Kidney (tissue), 14 donors: ENCODE results near the gene CCND2. TPM values are rescaled to one million over a fixed set of nuclear protein-coding genes. Genes with fewer than 3 reads are reported as not detected.

Experiments used
- DNase-seq, 5 donors: peaks; one replicate each; pipeline ENCODE4 v3.0.0-alpha.2; 2013 to 2020
- FAIRE-seq: peaks from 2 replicates; lab custom pipeline; 2012; peaks lifted over from hg19 to GRCh38; lab: Jason Lieb, UNC
- H3K27ac ChIP-seq, 2 donors: one replicate each; pipeline ENCODE4 v1.7.0; 2013; ENCODE audit warnings: low read depth in 2 of 2, low read length in 2 of 2, inconsistent platforms in 1 of 2
- H3K27me3 ChIP-seq: one replicate; pipeline ENCODE4 v1.7.1; 2013; ENCODE audit warnings: low read length, inconsistent platforms; ENCODE audit not compliant: control insufficient read depth, insufficient read depth
- H3K36me3 ChIP-seq, 3 donors: one replicate each; pipeline versions ENCODE4 v1.7.0 to v1.7.1; 2013; ENCODE audit warnings: low read length in 3 of 3, control low read depth in 1 of 3, inconsistent platforms in 1 of 3; ENCODE audit not compliant: insufficient read depth in 3 of 3, control insufficient read depth in 2 of 3
- H3K4me1 ChIP-seq, 3 donors: one replicate each; pipeline versions ENCODE4 v1.7.0 to v1.7.1; 2013; ENCODE audit warnings: low read length in 3 of 3, inconsistent platforms in 1 of 3, low read depth in 1 of 3; ENCODE audit not compliant: control insufficient read depth in 2 of 3, insufficient read depth in 2 of 3
- H3K4me3 ChIP-seq, 3 donors: one replicate each; pipeline versions ENCODE4 v1.7.0 to v1.8.1; 2013; ENCODE audit warnings: low read length in 3 of 3, control low read depth in 1 of 3, inconsistent platforms in 1 of 3
- H3K9ac ChIP-seq, 3 donors: one replicate each; pipeline versions ENCODE4 v1.7.0 to v1.7.1; 2013; ENCODE audit warnings: low read length in 3 of 3, control low read depth in 1 of 3, inconsistent platforms in 1 of 3
- H3K9me3 ChIP-seq, 3 donors: one replicate each; pipeline versions ENCODE4 v1.7.0 to v1.7.1; 2013; ENCODE audit warnings: low read length in 3 of 3, control low read depth in 1 of 3, inconsistent platforms in 1 of 3; ENCODE audit not compliant: control insufficient read depth in 2 of 3, insufficient read depth in 1 of 3
- intact Hi-C: fragments of 100-400 bp; cut with DNase I; formaldehyde crosslinking; loops from one replicate; pipeline ENCODE4 v1.11.1; 2022
- polyA plus RNA-seq: library from polyadenylated mRNA; stranded (reverse); fragments of 350-450 nt; fragmentation: Illumina TruSeq; extraction: RNeasy Lipid Tissue Mini Kit (QIAGEN cat#74804); gene quantifications from one replicate; pipeline ENCODE4 v1.2.3, GENCODE V29; 2014; ENCODE audit warnings: low read depth, low replicate concordance; ENCODE audit not compliant: insufficient read depth
- total RNA-seq: library from RNA; stranded (reverse); fragmentation: NEBNext Ultra II Directional; extraction: Animal tissue kit (Norgen Biotek cat#: 25700); gene quantifications from one replicate; pipeline ENCODE4 v1.2.1, GENCODE V29; 2021
- TF ChIP-seq, protein P1 (sequence below): IDR thresholded peaks from 3 replicates; pipeline ENCODE4 v1.5.1; 2012; ENCODE audit warnings: mild to moderate bottlenecking, moderate library complexity, borderline replicate concordance; ENCODE audit not compliant: insufficient read depth; ENCODE audit errors: extremely low read depth
- donor health status: control.
- donor health status: control.
- donor health status: control.
- donor health status: control.
- donor health status: control.
- donor health status: DM: yes; HTN: yes; CAD: no.
- donor health status: Normal renal cell carcinoma (clear cell type).

The CCND2 gene
- total and polyA plus RNA-seq, 2 donors from 2014 or later, result 3.3 to 94.4 TPM

- Histone ChIP-seq H3K4me3 (no peak overlapping the region), H3K27ac (no peak overlapping the region), H3K36me3 (peaks cover 0 to 2% (median 0%) of the 10 kb centered on the region in 3 donors), H3K9me3 (no peaks in the 10 kb centered on the region), H3K9ac (no peak overlapping the region), H3K4me1 (no peaks in the 10 kb centered on the region), H3K27me3 (no peaks in the 10 kb centered on the region)
- DNase-seq (peak in 1 of 5 donors; percentile 21), FAIRE-seq (no peak)
- intact Hi-C loops, result loop anchor here (10.0 kb wide), 1 partner anchor 295 kb away; no protein-coding TSS in a partner anchor
- TF ChIP-seq, protein P1, sequence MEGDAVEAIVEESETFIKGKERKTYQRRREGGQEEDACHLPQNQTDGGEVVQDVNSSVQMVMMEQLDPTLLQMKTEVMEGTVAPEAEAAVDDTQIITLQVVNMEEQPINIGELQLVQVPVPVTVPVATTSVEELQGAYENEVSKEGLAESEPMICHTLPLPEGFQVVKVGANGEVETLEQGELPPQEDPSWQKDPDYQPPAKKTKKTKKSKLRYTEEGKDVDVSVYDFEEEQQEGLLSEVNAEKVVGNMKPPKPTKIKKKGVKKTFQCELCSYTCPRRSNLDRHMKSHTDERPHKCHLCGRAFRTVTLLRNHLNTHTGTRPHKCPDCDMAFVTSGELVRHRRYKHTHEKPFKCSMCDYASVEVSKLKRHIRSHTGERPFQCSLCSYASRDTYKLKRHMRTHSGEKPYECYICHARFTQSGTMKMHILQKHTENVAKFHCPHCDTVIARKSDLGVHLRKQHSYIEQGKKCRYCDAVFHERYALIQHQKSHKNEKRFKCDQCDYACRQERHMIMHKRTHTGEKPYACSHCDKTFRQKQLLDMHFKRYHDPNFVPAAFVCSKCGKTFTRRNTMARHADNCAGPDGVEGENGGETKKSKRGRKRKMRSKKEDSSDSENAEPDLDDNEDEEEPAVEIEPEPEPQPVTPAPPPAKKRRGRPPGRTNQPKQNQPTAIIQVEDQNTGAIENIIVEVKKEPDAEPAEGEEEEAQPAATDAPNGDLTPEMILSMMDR, result no peak
Observed at GRCh38 chr12:4289998-4290790, 16.6 kb downstream of the CCND2 start.

DNA sequence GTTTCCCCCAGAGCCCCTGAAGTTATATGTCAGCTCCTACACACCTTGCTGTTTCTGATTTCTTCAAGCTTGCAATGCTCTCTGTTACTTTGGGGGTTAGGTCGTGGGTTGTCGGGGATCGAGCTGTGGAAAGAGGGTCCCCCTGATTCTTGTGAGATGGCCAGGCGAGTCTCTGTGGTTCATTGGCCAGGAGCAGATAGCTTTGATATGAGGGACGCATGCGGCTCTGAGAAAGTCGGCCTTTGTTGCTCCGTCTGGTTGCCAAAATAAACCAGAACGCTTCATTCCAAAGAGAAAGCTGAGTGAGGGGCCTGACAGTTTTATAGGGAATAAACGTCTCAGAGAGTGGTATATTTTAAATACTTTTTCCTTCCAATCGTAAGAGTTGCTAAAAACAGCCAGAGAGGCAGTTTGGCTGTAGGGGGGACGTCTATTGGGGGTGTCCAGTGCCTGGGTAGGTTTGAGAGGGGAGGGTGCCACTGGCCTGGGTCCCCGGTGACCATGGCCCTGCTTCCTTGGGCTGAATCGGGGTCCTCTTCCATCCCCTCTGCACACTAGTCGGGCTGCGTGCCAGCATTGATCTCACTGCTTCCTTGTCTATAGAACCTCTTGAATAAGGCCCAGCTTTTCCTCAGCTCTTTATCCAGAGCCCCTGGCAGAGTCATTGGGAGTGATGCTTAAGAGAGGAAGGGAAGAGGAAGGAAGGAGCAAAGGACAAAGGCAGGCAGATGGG lies 18.9 kb downstream of the CCND2 start:
- peaks cover 0 to 2% (median 0%) of the 10 kb centered on the region in 3 donors for H3K36me3 ChIP-seq
- H3K27ac ChIP-seq, result no peak overlapping the region
- no peak overlapping the region for H3K9ac ChIP-seq
- H3K9me3 ChIP-seq, result no peaks in the 10 kb centered on the region
- TF ChIP-seq, protein P1, result no peak
- peak in 3 of 5 donors; percentile 22 to 86 (median 38) for DNase-seq
- no peaks in the 10 kb centered on the region for H3K27me3 ChIP-seq
- FAIRE-seq, result no peak
- no peak overlapping the region for H3K4me3 ChIP-seq
- intact Hi-C loops, result no loop called here
- no peaks in the 10 kb centered on the region for H3K4me1 ChIP-seq

GRCh38 chr12:4293299-4293965 lies 19.9 kb downstream of the CCND2 start:
- no peak for FAIRE-seq
- TF ChIP-seq, protein P1, result no peak
- no peaks in the 10 kb centered on the region for H3K9me3 ChIP-seq
- intact Hi-C loops, result no loop called here
- no peak overlapping the region for H3K9ac ChIP-seq
- H3K4me1 ChIP-seq, result no peaks in the 10 kb centered on the region
- no peak for DNase-seq
- no peak overlapping the region for H3K27ac ChIP-seq
- H3K27me3 ChIP-seq, result no peaks in the 10 kb centered on the region
- H3K4me3 ChIP-seq, result no peak overlapping the region
- peaks cover 0 to 2% (median 0%) of the 10 kb centered on the region in 3 donors for H3K36me3 ChIP-seq
